Left cardiac atrium (tissue), 4 donors: Measurements from ENCODE around the gene CASQ2. TPM values are rescaled to one million over a fixed set of nuclear protein-coding genes. Genes with fewer than 3 reads are reported as not detected.

Experiments
- ATAC-seq, 2 donors: fragments of 200-7000 bp; cut with Tn5 transposase; one replicate each; pipeline ENCODE4 v1.9.1; 2020; ENCODE audit warnings: mild to moderate bottlenecking in 2 of 2, moderate library complexity in 2 of 2
- DNase-seq: peaks from one replicate; pipeline ENCODE4 v3.0.0-alpha.2; 2020
- intact Hi-C, 2 donors: fragments of 100-400 bp; cut with DNase I; formaldehyde crosslinking; loops; one replicate each; pipeline versions ENCODE4 v1.14.1 to v1.15.1; 2022 to 2023
- total RNA-seq, 2 donors: library from RNA; stranded (reverse); fragmentation: NEBNext Ultra II Directional; extraction: Animal tissue kit (Norgen Biotek cat#: 25700); gene quantifications; one replicate each; pipeline ENCODE4 v1.2.1, GENCODE V29; 2021
- donor health status: DM: no; HTN: yes; CAD: no.
- donor health status: DM: no; HTN: yes; CAD: no; lungs with severe emphysema.
- donor health status: DM: yes; HTN: yes; CAD: no.
- donor health status: Dilated cardiomyopathy.

CASQ2 gene
- total RNA-seq, 2 donors from 2014 or later = 603 to 715 TPM

DNA sequence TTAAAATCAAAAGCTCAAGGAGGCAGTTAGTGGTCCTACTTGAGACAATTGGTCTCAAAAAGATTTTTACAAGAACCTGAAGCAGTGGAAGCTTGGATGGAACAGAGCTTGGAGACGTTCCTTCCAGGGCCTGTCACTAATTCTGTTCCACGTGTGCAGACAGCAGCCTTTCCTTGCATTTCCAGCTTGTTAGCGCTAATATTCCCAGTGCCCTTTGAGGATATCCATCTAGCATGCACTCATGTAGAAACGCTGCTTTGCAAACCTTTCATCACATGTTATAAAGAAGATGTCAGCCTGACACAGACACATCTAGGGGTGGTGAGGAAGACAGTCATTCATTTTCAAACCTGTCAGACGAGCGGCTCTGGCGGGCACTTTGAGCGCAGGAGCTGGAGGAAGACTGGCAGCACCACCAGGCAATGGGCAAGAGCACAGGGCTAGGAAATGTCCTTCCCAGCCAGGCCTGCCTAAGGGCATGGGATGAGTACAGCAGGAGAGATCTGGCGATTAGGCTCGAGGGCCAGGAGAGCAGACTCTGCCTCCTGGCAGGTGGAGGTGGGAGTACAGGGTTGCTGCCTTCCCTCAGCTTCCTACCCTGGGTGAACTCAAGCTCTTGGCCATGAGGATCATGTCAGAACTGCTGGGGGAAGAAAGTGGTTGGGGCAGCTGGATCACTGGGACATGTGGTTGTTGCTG is 55.5 kb downstream of the CASQ2 start:
- intact Hi-C loops = no loop called here
- DNase-seq (no peak), ATAC-seq (no peak)

DNA sequence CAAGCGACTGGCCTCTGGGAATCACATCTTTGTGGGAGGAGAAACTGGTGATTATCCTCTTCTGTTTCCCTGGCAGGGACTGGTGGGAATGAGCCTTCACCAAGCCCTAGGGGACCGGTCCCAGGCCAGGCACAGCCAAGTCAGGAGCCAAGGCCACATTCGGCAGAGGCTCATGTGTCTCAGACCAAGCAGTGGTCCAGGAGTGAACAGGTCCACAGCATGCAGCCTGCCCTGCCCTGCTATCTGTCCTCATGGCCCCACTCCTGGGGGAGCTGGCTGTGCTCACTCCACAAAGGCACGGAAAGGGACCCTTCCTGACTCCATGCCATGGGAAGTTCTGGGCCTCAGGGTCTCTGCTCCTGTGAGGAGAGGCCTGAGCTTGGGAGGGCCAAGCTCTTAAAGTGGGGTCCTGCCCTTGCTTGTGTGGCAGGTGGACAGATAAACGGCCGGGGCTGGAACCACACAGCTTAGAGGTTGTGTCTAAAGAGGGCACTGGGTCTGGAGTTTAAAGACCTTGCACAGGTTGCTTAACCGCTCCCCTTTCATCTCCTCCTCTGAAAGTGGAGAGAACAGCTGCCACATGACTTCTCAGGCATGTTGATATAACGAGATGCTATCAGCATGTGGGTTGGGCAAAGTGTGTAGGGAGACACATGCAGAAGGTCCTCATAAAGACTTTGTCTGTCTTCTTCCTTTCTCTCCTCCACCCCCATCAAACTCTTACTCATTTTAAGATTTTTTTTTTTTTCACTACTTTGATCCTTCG is 57.5 kb downstream of the CASQ2 start:
- no peak for DNase-seq
- intact Hi-C loops = no loop called here
- peak; percentile 11 to 19 for ATAC-seq

DNA sequence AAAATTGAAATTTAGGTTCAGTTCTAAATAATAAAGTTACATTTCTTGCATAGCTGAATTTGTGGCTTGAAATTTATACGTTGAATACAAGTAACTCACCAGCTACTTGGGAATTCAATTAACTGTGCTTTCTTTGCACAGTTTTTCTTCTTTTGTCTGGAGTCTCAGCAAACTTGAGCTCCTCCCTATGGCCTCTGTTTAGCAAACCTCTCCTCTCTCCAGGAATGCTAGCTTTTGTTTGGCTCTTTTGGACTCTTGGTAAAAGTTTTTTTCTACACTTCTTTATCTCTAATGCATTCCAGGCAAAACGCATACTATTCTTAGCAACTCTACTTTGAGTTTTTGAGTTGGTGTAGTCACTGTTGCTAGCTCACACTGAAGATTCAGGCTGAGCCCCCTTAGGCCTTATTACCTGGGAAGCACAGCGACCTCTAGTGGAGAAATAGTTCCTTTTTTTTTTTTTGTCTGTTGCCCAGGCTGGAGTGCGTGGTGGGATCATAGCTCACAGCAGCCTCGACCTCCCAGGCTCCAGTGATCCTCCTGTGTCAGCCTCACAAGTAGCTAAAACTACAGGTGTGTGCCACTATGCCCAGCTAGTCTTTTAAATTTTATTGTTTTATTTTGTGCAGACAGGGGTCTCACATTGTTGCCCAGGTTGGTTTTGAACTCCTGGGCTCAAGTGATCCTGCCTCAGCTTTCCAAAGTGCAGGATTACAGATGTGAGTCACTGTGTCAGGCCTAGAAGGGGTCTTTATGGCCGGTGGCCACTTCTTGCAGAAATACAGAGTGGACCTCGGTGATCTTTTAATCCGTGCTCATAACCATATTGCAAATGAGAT is 61.7 kb downstream of the CASQ2 start:
- DNase-seq (no peak), ATAC-seq (peak; percentile 54 to 59)
- intact Hi-C loops = loop anchor here (2.0 to 10.0 kb wide), 2 partner anchors 92 to 98 kb away; no protein-coding TSS in a partner anchor

DNA sequence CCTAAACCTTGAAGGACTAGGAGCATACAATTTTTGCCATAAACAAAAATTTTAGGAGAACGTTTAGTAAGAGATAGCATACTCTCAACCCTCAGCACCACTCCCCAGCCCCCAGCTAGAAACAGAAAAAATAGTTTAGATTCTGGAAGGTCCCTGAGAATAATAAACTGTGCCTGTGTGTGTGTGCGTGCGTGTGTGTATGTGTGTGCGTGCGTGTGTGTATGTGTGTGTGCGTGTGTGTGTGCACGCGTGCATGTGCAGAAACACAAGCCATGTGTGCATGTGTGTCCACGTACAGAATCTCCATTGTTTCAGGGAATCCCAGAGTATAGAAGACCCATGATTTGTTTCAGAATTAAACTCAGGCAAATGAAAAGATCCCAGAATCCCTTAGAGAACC is 62.6 kb downstream of the CASQ2 start:
- intact Hi-C loops = loop anchor here (2.0 to 10.0 kb wide), 2 partner anchors 91 to 97 kb away; no protein-coding TSS in a partner anchor
- no peak for ATAC-seq
- DNase-seq = no peak

DNA sequence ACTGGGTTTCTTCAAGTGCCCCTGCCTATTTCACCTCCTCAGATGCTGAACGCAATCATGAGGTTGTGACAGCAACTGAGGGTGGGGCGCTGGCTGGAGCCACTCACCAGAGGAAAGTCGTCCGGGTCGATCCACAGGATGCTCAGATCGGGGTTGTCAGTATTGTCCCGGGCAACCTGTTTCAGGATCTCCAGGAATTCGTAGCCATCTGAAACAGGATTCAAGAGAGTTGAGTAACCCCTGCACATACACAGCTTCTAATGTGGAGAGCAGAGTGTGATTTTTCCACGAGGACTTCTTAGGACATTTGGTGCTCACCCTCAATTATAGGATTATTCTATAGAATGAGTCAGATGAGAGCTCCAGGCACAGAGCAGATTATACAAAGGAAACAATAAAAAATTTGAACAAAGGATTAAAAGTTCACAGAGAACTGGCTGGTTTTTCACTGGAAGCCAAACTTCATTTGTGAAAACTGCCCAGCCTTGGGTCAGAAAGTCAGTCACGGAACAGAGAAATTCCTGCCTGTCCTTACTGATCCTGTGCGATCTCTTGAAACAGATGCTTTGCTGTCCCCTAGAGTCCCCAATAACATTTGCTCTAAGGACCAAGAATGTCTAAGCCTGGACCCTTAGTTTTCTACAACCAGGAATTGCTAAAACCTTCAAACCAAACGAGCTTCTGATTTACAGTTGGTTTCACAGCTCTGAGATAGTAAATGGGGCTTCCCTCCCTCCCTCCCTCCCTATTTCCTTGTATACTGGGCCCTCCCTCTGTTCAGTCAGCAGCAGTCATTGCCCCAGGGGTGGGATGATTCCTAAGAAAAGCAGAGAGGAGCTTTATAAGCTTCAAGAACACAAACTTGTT is 63.2 kb downstream of the CASQ2 start:
- intact Hi-C loops = loop anchor here in 1 of 2 donors (10.0 kb wide), 1 partner anchor 91 kb away; no protein-coding TSS in a partner anchor
- ATAC-seq = no peak

DNA sequence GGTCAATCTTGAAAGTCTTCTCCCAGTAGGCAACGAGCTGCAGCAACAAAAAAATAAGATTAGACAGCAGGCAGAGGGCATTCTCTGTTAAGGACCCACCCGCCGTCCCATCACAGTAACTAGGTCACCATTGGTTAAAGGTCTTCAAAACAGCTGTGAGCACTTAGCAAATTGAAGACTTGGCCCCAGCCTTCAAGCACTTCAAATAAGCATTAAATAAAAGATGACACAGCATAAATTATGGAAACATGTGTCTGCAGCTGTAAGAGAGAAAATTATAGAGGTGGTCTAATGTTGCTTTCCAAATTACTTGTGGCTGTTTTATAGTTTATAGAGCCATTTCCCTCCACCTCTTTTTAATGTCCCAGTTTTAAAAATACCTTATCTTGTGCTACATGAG is 65.6 kb downstream of the CASQ2 start:
- intact Hi-C loops = loop anchor here in 1 of 2 donors (10.0 kb wide), 1 partner anchor 88 kb away; no protein-coding TSS in a partner anchor
- no peak for DNase-seq
- ATAC-seq = no peak

More for the DNA sequence above, 63.2 kb downstream of the CASQ2 start:
- no peak for DNase-seq

DNA sequence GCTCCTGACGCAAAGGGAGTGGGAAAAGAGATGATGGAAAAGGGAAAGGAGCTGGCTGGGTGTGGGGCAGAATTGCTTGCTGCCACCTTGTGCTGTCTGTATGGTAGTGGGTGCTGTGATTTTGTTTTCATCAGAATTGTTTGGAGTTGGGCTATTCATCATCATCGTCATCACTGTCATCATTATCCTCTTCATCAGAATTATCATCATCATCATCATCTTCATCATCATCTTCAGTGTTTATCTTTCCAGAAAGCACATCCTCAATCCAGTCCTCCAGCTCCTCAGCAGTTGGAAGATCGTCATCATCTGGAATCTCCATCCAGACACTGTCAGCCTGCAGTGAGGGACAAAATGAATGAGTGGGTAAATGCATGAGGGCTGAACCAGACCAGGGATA is 67.4 kb downstream of the CASQ2 start:
- ATAC-seq (no peak), DNase-seq (no peak)
- intact Hi-C loops = loop anchor here in 1 of 2 donors (10.0 kb wide), 1 partner anchor 86 kb away; no protein-coding TSS in a partner anchor

DNA sequence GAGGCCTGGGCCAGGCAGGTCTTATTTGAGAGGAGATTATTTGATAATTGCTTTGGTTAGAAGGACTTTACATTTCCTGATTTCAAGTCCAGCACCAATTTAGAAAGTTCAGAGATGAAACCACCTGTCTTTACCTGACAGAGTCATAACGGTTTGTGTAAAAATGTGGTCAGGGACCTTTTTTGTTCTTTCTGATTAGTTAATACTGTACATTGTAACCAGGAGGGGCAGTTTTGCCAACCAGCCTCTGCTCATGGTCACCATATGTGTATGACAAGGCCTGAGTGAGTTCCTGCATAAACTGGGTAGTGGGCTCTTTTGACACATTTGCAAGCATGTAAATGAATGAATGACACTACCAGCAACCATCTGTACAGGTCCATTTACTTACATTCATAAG is 70.9 kb downstream of the CASQ2 start:
- no peak for ATAC-seq
- no peak for DNase-seq
- intact Hi-C loops = loop anchor here in 1 of 2 donors (10.0 kb wide), 1 partner anchor 53 kb away; the partner anchor contains the start of gene VANGL1

DNA sequence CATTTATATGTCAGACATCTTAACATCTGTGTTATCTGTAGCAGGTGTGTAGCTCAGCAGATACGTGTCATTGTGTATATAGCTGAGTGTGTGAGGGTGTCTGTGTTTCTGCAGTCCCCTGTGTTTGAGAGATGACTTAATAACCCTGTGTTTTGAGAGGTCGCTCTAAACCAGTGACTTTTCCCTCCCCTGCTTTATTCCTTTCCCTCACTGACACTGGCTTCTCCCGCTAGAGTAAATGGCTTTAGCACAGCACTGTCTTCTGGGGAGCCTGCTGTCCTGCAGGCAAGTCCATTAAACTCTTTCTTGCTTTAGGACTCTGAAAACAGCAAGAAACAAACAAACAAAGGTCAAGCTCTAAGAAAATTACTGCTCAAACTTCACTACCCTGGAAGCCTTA is 73.7 kb downstream of the CASQ2 start:
- DNase-seq (no peak), ATAC-seq (no peak)
- intact Hi-C loops = loop anchor here in 1 of 2 donors (10.0 kb wide), 1 partner anchor 50 kb away; the partner anchor contains the start of gene VANGL1

DNA sequence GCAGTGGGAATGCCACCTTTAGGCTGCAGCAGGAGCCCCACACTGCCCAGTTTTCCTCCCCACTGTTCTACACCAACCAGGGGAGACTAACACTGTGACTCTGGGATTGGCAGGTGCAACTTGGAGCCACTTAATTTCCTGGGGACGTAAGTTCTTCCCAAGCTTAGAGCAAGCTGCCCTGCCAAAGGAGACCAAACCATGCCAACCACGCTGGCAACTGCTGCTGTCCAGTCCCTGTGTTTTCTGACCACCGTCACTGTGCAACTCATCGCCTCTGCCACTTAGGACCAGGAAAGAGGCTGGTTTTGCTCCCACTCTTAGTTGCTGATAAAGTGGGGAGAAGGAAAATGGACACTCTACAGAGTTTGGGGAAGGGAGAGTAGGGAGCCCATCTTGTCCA is 76.3 kb downstream of the CASQ2 start:
- ATAC-seq = peak in 1 of 2 donors; percentile 55
- intact Hi-C loops = loop anchor here in 1 of 2 donors (10.0 kb wide), 1 partner anchor 47 kb away; the partner anchor contains the start of gene VANGL1
- DNase-seq = no peak

DNA sequence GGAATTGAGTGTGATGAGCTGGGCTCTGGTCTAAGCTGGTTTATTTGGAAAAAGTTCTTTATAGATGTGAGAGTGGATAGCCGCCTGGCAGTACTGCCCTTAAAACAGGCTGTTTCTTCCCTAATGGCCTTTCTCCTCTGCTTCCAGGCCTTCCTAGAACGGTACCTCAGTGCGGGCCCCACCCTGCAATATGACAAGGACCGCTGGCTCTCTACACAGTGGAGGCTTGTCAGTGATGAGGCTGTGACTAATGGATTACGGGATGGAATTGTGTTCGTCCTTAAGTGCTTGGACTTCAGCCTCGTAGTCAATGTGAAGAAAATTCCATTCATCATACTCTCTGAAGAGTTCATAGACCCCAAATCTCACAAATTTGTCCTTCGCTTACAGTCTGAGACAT is 77.5 kb downstream of the CASQ2 start:
- intact Hi-C loops = loop anchor here in 1 of 2 donors (10.0 kb wide), 1 partner anchor 46 kb away; the partner anchor contains the start of gene VANGL1
- DNase-seq = no peak
- ATAC-seq = no peak

DNA sequence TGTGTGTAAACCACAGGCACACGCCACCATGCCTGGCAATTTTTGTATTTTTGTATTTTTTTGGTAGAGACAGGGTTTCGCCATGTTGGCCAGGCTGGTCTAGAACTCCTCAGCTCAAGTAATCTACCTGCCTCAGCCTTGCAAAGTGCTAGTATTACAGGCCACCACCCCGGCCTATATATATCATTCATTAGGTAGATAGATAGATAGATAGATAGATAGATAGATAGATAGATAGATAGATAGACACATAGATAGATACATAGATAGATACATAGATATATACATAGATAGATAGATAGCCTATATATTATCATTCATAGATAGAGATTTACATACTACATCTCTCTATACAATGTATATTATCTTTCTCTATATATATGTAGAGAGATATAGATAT is 80.8 kb downstream of the CASQ2 start:
- no peak for ATAC-seq
- DNase-seq = no peak
- intact Hi-C loops = no loop called here

DNA sequence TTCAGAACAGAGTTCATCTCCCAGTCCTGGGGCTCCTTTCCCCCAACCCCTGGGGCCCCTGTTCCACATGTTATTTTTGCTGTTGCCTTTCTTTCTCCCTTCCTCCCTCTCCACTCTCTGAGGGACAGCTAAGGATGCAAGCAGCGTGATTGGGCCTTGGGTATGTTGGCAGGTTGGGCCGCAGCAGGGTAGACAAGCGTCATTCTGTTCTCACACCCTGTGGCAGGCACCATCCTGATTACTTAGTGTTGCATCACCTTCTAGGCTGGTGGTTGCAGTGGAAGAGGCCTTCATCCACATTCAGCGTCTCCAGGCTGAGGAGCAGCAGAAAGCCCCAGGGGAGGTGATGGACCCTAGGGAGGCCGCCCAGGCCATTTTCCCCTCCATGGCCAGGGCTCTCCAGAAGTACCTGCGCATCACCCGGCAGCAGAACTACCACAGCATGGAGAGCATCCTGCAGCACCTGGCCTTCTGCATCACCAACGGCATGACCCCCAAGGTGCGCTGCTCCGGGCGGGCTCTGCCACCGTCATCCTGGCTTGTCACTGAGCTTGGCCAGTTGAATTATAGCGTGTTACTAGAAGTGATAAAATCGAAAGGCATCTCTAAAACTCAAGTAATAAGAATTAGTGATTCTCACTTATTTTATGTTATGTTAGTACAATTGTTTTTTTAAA is 83.3 kb downstream of the CASQ2 start:
- intact Hi-C loops = no loop called here
- ATAC-seq (no peak), DNase-seq (no peak)

DNA sequence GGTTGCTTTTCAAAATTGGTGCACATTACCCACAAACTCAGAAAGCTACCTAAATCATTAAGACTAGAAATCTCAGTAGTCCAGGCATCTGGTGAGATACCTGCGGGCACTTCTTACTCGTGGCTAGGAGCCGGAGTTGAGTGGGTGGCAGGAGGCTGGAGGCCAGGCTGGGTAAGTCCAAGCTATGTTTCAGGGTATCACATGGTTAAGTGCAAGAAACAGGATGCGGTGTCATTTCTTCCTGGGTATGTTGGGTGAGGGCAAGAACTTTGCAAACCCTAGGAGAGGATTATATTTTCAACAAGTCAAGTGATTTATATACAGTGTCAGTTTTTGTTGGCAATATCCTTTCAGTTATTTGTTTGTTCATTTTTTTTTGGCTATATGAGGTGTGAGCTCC is 85.7 kb downstream of the CASQ2 start:
- no peak for ATAC-seq
- intact Hi-C loops = no loop called here
- DNase-seq = no peak

DNA sequence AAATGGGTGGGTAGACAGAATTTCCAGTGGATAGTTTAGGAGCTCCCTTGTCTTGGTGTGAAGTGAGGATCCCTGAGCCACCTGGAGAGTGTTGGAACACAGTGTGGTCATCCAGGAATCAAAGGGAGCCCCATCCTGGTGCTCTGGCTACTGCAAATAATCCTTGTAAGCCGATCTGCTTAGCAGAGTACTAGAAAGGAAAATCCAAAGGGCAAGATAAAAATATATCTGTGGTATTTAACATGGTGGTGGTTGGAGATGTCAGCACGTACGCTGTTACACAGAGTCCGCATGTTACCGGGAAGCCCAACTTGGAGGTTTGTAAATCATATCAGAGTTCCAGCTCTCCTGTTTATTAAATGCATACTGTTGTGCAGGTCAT is 87.8 kb downstream of the CASQ2 start:
- DNase-seq (no peak), ATAC-seq (peak; percentile 20 to 66)
- intact Hi-C loops = no loop called here

DNA sequence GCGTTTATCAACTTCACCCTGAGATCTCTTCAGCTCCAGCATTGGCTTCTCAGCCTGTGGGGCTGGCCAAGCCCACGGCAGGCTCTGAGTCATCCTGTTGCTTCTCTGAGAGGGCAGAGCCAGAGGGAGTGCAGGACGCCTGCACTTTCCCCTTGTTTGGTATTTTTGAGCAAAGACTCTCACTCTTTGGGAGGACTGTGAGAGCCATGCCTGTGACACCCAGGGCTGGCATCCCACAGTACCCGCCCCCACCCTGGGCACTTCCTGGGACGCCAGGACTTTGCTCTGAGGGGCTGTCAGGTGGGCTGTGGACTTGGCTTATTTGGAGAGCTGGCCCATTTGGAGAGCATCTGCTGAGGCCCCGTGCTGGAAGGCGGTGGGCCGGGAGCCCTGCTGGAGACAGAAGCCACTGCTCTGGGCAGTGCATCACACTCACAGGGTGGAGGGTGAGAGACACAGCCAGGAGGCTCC is 89.3 kb downstream of the CASQ2 start:
- peak; percentile 89 to 95 for ATAC-seq
- peak; percentile 48 for DNase-seq
- intact Hi-C loops = no loop called here

DNA sequence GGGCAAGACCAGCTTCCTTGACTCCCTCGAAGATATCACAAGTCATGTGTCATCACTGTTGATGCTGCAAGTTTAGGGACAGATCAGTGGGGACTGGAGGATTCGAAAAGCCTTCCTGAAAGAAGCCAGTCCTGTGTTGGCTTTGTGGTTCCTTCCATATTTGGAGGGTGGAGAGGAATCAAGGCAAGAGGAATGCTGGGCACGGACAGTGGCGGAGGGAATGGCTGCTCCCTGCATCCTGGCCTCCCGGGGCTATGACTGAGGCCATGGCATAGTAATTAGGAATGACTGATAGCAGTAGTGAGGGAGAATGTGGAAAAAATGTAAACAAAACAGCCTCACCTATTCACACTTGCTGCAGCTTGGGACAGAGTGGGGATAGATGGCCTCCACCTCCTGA is 90.4 kb downstream of the CASQ2 start:
- ATAC-seq (no peak), DNase-seq (no peak)
- intact Hi-C loops = no loop called here

DNA sequence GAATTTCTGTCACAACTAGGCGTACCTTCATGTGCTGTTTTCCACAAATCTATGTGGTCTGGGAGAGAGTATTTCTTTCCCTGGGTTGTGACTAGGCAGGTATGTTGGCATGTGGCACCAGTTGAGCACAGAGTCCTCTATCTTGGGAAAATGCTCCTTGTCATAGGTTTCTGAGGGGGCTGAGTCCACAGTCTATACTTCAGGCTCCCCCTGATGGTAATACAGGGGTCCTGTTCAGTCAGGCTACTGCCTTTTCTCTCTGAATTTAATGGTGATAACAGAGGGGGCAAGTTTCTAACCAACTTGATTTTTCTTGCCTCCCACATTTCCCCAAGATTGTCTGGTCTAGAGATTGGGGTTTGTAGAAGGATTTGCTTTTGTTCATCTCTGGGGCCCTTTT is 90.9 kb downstream of the CASQ2 start:
- intact Hi-C loops = no loop called here
- DNase-seq (no peak), ATAC-seq (no peak)
